CD4-positive, alpha-beta T cell treated with Interleukin-6 for 4 hours (primary cell): Measurements from ENCODE around the gene COX19.
"Not testable (repeated sequence)": the region's sequence is repeated elsewhere in the genome, so short reads cannot be mapped to it uniquely, and the experiment has no call there.

ENCODE experiments used
- DNase-seq: peaks from one replicate; pipeline ENCODE4 v3.0.0-alpha.2; 2020; ENCODE audit warnings: mixed read lengths

COX19 gene

GRCh38 chr7:1009747-1010146 lies 34.4 kb upstream of the COX19 start:
- DNase-seq, result no peak

- DNase-seq, result no peak
Observed at GRCh38 chr7:1008733-1009363, 33.5 kb upstream of the COX19 start.

- no peak for DNase-seq
Observed at GRCh38 chr7:1007901-1008300, 32.6 kb upstream of the COX19 start.

- DNase-seq, result no peak
Observed at GRCh38 chr7:1005303-1005702, 30.0 kb upstream of the COX19 start.

- DNase-seq, result no peak
Observed at GRCh38 chr7:1004018-1004852, 28.9 kb upstream of the COX19 start.

GRCh38 chr7:1002445-1002844 lies 27.1 kb upstream of the COX19 start:
- not testable (repeated sequence) for DNase-seq

GRCh38 chr7:1002026-1002425 lies 26.7 kb upstream of the COX19 start:
- not testable (repeated sequence) for DNase-seq

GRCh38 chr7:1001069-1001770 lies 25.9 kb upstream of the COX19 start:
- not testable (repeated sequence) for DNase-seq

- DNase-seq, result no peak
Observed at GRCh38 chr7:999941-1000935, 24.9 kb upstream of the COX19 start.

- DNase-seq, result no peak
Observed at GRCh38 chr7:999149-999879, 24.0 kb upstream of the COX19 start.

- no peak for DNase-seq
Observed at GRCh38 chr7:997404-998395, 22.4 kb upstream of the COX19 start.

- no peak for DNase-seq
Observed at GRCh38 chr7:996079-996872, 20.9 kb upstream of the COX19 start.

GRCh38 chr7:995571-995970 lies 20.2 kb upstream of the COX19 start:
- no peak for DNase-seq

- no peak for DNase-seq
Observed at GRCh38 chr7:994592-995308, 19.4 kb upstream of the COX19 start.

GRCh38 chr7:992709-993607 lies 17.6 kb upstream of the COX19 start:
- DNase-seq, result peak; percentile 98

GRCh38 chr7:991729-992656 lies 16.6 kb upstream of the COX19 start:
- DNase-seq, result no peak
